HG02970 (cell line): ENCODE measurements around the gene SMG6.

Source experiments
- ATAC-seq: cut with Tn5 transposase; IDR thresholded peaks from one replicate; pipeline ENCODE4 v1.9.1; 2021; ENCODE audit warnings: mild to moderate bottlenecking, moderate library complexity, moderate number of reproducible peaks; ENCODE audit not compliant: unreplicated experiment, low FRiP score

Gene SMG6

GRCh38 chr17:2067048-2067561 lies 236.5 kb downstream of the SMG6 start:
- ATAC-seq, result no peak

- ATAC-seq, result no peak
These were observed 237.6 kb downstream of the SMG6 start for GRCh38 chr17:2065949-2066400.

GRCh38 chr17:2064980-2065785 lies 238.4 kb downstream of the SMG6 start:
- ATAC-seq, result no peak

GRCh38 chr17:2064520-2064971 lies 239.0 kb downstream of the SMG6 start:
- ATAC-seq, result no peak

GRCh38 chr17:2064147-2064489 lies 239.5 kb downstream of the SMG6 start:
- ATAC-seq, result no peak

GRCh38 chr17:2063261-2064146 lies 240.1 kb downstream of the SMG6 start:
- ATAC-seq, result no peak

- ATAC-seq, result no peak
These were observed 240.9 kb downstream of the SMG6 start for GRCh38 chr17:2062571-2063183.

- ATAC-seq, result no peak
These were observed 242.1 kb downstream of the SMG6 start for GRCh38 chr17:2061441-2061958.

- no peak for ATAC-seq
These were observed 242.7 kb downstream of the SMG6 start for GRCh38 chr17:2060681-2061440.

- no peak for ATAC-seq
These were observed 243.3 kb downstream of the SMG6 start for GRCh38 chr17:2060385-2060658.

GRCh38 chr17:2059547-2060384 lies 243.8 kb downstream of the SMG6 start:
- no peak for ATAC-seq

- ATAC-seq, result no peak
These were observed 244.7 kb downstream of the SMG6 start for GRCh38 chr17:2058586-2059546.

GRCh38 chr17:2057760-2058585 lies 245.6 kb downstream of the SMG6 start:
- no peak for ATAC-seq

GRCh38 chr17:2057175-2057759 lies 246.3 kb downstream of the SMG6 start:
- no peak for ATAC-seq

- no peak for ATAC-seq
These were observed 247.1 kb downstream of the SMG6 start for GRCh38 chr17:2056206-2057174.
